CD4-positive, alpha-beta memory T cell (primary cell): ENCODE measurements around the gene LKAAEAR1. TPM values are rescaled to one million over a fixed set of nuclear protein-coding genes. Genes with fewer than 3 reads are reported as not detected.

Experiments
- CTCF ChIA-PET: fragments of 350-600 bp; sonication (Branson Sonifier 250); formaldehyde crosslinking; loops from one replicate; lab custom pipeline; 2021; ENCODE audit warnings: inconsistent platforms; ENCODE audit not compliant: partially characterized antibody; lab: Charles Lee
- POLR2A ChIA-PET: fragments of 350-600 bp; sonication (Branson Sonifier 250); formaldehyde crosslinking; loops from one replicate; lab custom pipeline; 2021; ENCODE audit not compliant: partially characterized antibody; lab: Charles Lee
- DNase-seq, 5 donors: peaks; one replicate each; pipeline versions ENCODE4 v3.0.0 to v3.0.0-alpha.2; 2020 to 2022; ENCODE audit warnings: mixed read lengths in 1 of 5
- H3K27ac ChIP-seq: one replicate; pipeline ENCODE4 v1.7.0; 2013; ENCODE audit warnings: low read depth, low read length
- H3K27me3 ChIP-seq: 2 replicates; pipeline ENCODE4 v1.7.0; 2013; ENCODE audit warnings: mild to moderate bottlenecking, low read length, moderate library complexity; ENCODE audit not compliant: insufficient read depth
- H3K36me3 ChIP-seq: 2 replicates; pipeline ENCODE4 v1.7.0; 2013; ENCODE audit warnings: mild to moderate bottlenecking, low read length, moderate library complexity; ENCODE audit not compliant: insufficient read depth
- H3K4me1 ChIP-seq: 2 replicates; pipeline ENCODE4 v1.7.0; 2013; ENCODE audit warnings: mild to moderate bottlenecking, low read length, moderate library complexity; ENCODE audit not compliant: insufficient read depth
- H3K4me3 ChIP-seq, 2 donors: one replicate each; pipeline ENCODE4 v1.7.0; 2013; ENCODE audit warnings: low read length in 2 of 2, mild to moderate bottlenecking in 1 of 2
- H3K9me3 ChIP-seq, 2 donors: one replicate each; pipeline ENCODE4 v1.7.0; 2013; ENCODE audit warnings: low read length in 2 of 2, control low read depth in 1 of 2; ENCODE audit not compliant: control insufficient read depth in 1 of 2
- H3K27ac Mint-ChIP-seq, 7 donors: one replicate each; pipeline ENCODE4 v1.8.0; 2020 to 2021; ENCODE audit warnings: mixed read lengths in 7 of 7, mild to moderate bottlenecking in 6 of 7, inconsistent platforms in 3 of 7, moderate library complexity in 3 of 7
- H3K27me3 Mint-ChIP-seq, 2 donors: one replicate each; pipeline ENCODE4 v1.8.0; 2020 to 2021; ENCODE audit warnings: mixed read lengths in 2 of 2
- H3K36me3 Mint-ChIP-seq, 2 donors: one replicate each; pipeline ENCODE4 v1.8.0; 2020 to 2021; ENCODE audit warnings: mixed read lengths in 2 of 2, inconsistent platforms in 1 of 2, mild to moderate bottlenecking in 1 of 2
- H3K4me1 Mint-ChIP-seq, 4 donors: one replicate each; pipeline ENCODE4 v1.8.0; 2020 to 2021; ENCODE audit warnings: mixed read lengths in 4 of 4, mild to moderate bottlenecking in 1 of 4
- H3K4me3 Mint-ChIP-seq, 8 donors: one replicate each; pipeline ENCODE4 v1.8.0; 2020 to 2021; ENCODE audit warnings: mixed read lengths in 8 of 8, mild to moderate bottlenecking in 7 of 8, moderate library complexity in 6 of 8, inconsistent platforms in 3 of 8
- H3K9me3 Mint-ChIP-seq, 8 donors: one replicate each; pipeline ENCODE4 v1.8.0; 2020 to 2021; ENCODE audit warnings: mixed read lengths in 8 of 8, mild to moderate bottlenecking in 5 of 8, inconsistent platforms in 3 of 8, moderate library complexity in 1 of 8
- intact Hi-C: fragments of 100-400 bp; cut with micrococcal nuclease; formaldehyde crosslinking; loops from one replicate; pipeline ENCODE4 v1.15.1; 2023
- polyA plus RNA-seq, 2 donors: library from polyadenylated mRNA; unstranded; fragments of 300-500 nt; fragmentation: Illumina TruSeq; gene quantifications; one replicate each; pipeline ENCODE4 v1.2.3, GENCODE V29; 2021
- total RNA-seq, 2 experiments: library from RNA; stranded (reverse); gene quantifications; one replicate each; pipeline ENCODE4 v1.2.3, GENCODE V29; 2021

Gene LKAAEAR1
- total and polyA plus RNA-seq, 4 experiments from 2014 or later, result 0.30 to 0.63 (median 0.39) TPM; not detected in 1

GRCh38 chr20:64058536-64058935 is 25.7 kb downstream of the LKAAEAR1 start:
- Mint-ChIP-seq H3K9me3 (no peaks in the 10 kb centered on the region), H3K4me1 (peaks cover 1 to 21% (median 10%) of the 10 kb centered on the region in 4 donors), H3K36me3 (no peaks in the 10 kb centered on the region), H3K27ac (no peak overlapping the region), H3K4me3 (peak overlapping the region in 1 of 8 donors; percentile 35), H3K27me3 (peaks cover 2 to 9% of the 10 kb centered on the region in 2 donors)
- no peak overlapping the region for H3K4me3 ChIP-seq
- H3K27ac ChIP-seq, result no peak overlapping the region
- intact Hi-C loops, result no loop called here
- no peaks in the 10 kb centered on the region for H3K36me3 ChIP-seq
- H3K27me3 ChIP-seq, result no peaks in the 10 kb centered on the region
- DNase-seq, result no peak
- no peaks in the 10 kb centered on the region for H3K9me3 ChIP-seq
- H3K4me1 ChIP-seq, result peaks cover 28% of the 10 kb centered on the region
- ChIA-PET POLR2A (interaction anchor here (1.1 to 1.4 kb wide), 2 partner anchors 19 to 26 kb away, joined by 3 read pairs; partner anchors contain the start of gene LKAAEAR1), CTCF (interaction anchor here (2.3 to 11.2 kb wide), 3 partner anchors 19 to 85 kb away, joined by 6 to 133 read pairs (median 47); partner anchors contain the start of genes C20orf204, PRPF6 and SAMD10)

DNA sequence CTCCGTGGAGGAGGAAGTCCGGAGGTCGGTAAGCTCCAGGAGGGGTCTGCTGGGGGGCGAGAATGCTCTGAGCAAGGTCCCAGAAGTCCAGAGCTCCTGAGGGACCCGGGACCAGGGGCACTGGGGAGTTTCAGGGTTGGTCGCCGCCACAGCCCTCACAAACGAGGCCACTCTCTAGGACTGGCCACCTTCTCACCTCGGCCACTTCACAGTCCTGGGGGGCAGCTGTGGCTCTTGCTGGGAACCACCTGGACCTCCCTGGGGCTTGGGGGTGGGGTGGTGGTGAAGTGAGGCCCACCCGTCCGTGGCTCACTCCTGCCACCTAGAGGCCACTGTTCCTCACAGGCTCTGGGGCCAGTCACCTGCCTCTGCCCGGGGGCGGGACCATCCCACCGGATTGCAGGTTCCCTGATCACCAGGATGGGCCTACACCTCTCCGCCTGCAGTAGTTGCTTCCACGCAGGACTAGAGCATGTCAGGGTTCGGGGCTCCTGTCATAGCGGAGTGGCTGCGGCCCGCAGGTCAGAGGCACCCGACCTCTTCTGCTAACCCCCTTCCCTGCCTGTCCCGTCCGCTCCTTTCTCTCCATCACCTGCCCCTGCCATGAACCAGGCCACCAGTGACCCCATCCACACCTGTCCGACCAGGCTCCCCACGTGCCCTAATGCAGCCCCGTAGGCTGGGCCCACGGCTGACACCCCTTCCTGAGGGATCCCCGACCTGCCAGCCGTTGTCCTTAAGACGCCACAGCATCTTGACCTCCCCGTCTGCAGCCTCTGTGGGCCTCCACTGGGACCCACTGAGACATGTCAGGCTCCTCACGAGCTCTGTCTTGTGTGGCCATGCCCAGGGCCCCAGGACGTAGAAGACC is 26.3 kb downstream of the LKAAEAR1 start:
- peak; percentile 62 to 72 (median 69) for DNase-seq
- peak overlapping the region in 7 of 8 donors; percentile 26 to 64 (median 49) for H3K4me3 Mint-ChIP-seq
- POLR2A ChIA-PET, result interaction anchor here (0.6 to 1.8 kb wide), 8 partner anchors 14 to 162 kb away, joined by 3 to 14 read pairs (median 4); partner anchors contain the start of genes LKAAEAR1, PRPF6 and SAMD10
- peaks cover 25% of the 10 kb centered on the region for H3K4me1 ChIP-seq
- H3K27me3 ChIP-seq, result no peaks in the 10 kb centered on the region
- H3K9me3 Mint-ChIP-seq, result no peaks in the 10 kb centered on the region
- H3K9me3 ChIP-seq, result no peaks in the 10 kb centered on the region
- peaks cover 3 to 20% (median 9%) of the 10 kb centered on the region in 4 donors for H3K4me1 Mint-ChIP-seq
- no peaks in the 10 kb centered on the region for H3K36me3 ChIP-seq
- no peak overlapping the region for H3K4me3 ChIP-seq
- no peak overlapping the region for H3K27ac ChIP-seq
- CTCF ChIA-PET, result interaction anchor here (0.7 to 11.2 kb wide), 11 partner anchors 9 to 193 kb away, joined by 3 to 133 read pairs (median 6); partner anchors contain the start of genes C20orf204, OPRL1, PRPF6 and RGS19
- peak overlapping the region in 1 of 7 donors; percentile 53 for H3K27ac Mint-ChIP-seq
- no peaks in the 10 kb centered on the region for H3K36me3 Mint-ChIP-seq
- H3K27me3 Mint-ChIP-seq, result peaks cover 6 to 14% of the 10 kb centered on the region in 2 donors
- intact Hi-C loops, result loop anchor here (1.0 kb wide), 1 partner anchor 19 kb away; no protein-coding TSS in a partner anchor

- H3K4me3 Mint-ChIP-seq, result peak overlapping the region in 6 of 8 donors; percentile 35 to 64 (median 53)
- intact Hi-C loops, result loop anchor here (1.0 kb wide), 1 partner anchor 18 kb away; no protein-coding TSS in a partner anchor
- ChIA-PET CTCF (interaction anchor here (0.7 to 11.2 kb wide), 11 partner anchors 10 to 193 kb away, joined by 3 to 133 read pairs (median 6); partner anchors contain the start of genes C20orf204, OPRL1, PRPF6 and RGS19), POLR2A (interaction anchor here (0.6 to 1.8 kb wide), 7 partner anchors 13 to 161 kb away, joined by 3 to 14 read pairs (median 4); partner anchors contain the start of genes PRPF6 and SAMD10)
- no peak overlapping the region for H3K4me3 ChIP-seq
- no peaks in the 10 kb centered on the region for H3K36me3 Mint-ChIP-seq
- no peaks in the 10 kb centered on the region for H3K36me3 ChIP-seq
- no peaks in the 10 kb centered on the region for H3K9me3 Mint-ChIP-seq
- H3K27me3 ChIP-seq, result no peaks in the 10 kb centered on the region
- DNase-seq, result no peak
- peaks cover 3 to 20% (median 9%) of the 10 kb centered on the region in 4 donors for H3K4me1 Mint-ChIP-seq
- peaks cover 6 to 17% of the 10 kb centered on the region in 2 donors for H3K27me3 Mint-ChIP-seq
- H3K27ac Mint-ChIP-seq, result no peak overlapping the region
- H3K4me1 ChIP-seq, result peaks cover 17% of the 10 kb centered on the region
- no peak overlapping the region for H3K27ac ChIP-seq
- H3K9me3 ChIP-seq, result no peaks in the 10 kb centered on the region
Measured at GRCh38 chr20:64056889-64057627, 27.1 kb downstream of the LKAAEAR1 start.

DNA sequence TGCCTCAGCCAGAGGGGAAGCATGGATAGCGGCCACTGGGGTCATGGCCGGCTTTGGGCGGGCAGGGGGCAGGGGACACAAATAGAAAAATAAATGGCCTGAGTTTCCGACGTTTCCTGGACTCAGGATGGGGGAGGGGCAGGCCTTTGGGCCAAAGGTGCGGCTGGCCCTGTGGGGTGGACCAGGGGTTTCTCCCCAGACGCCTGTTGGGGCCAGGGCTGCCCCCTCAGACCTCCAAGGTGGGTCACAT is 27.6 kb downstream of the LKAAEAR1 start:
- Mint-ChIP-seq H3K27ac (no peak overlapping the region), H3K9me3 (no peaks in the 10 kb centered on the region), H3K36me3 (no peaks in the 10 kb centered on the region), H3K4me1 (peaks cover 3 to 17% (median 9%) of the 10 kb centered on the region in 4 donors), H3K27me3 (peaks cover 11 to 20% of the 10 kb centered on the region in 2 donors), H3K4me3 (no peak overlapping the region)
- CTCF ChIA-PET, result interaction anchor here (1.2 to 11.2 kb wide), 2 partner anchors 10 to 17 kb away, joined by 4 to 133 read pairs; partner anchors contain the start of gene C20orf204
- intact Hi-C loops, result no loop called here
- no peaks in the 10 kb centered on the region for H3K27me3 ChIP-seq
- no peaks in the 10 kb centered on the region for H3K9me3 ChIP-seq
- DNase-seq, result no peak
- H3K4me1 ChIP-seq, result peaks cover 16% of the 10 kb centered on the region
- H3K4me3 ChIP-seq, result no peak overlapping the region
- H3K27ac ChIP-seq, result no peak overlapping the region
- H3K36me3 ChIP-seq, result no peaks in the 10 kb centered on the region
- POLR2A ChIA-PET, result interaction anchor here (1.4 to 1.8 kb wide), 3 partner anchors 18 to 77 kb away, joined by 4 to 14 read pairs (median 6); partner anchors contain the start of genes PRPF6 and SAMD10

DNA sequence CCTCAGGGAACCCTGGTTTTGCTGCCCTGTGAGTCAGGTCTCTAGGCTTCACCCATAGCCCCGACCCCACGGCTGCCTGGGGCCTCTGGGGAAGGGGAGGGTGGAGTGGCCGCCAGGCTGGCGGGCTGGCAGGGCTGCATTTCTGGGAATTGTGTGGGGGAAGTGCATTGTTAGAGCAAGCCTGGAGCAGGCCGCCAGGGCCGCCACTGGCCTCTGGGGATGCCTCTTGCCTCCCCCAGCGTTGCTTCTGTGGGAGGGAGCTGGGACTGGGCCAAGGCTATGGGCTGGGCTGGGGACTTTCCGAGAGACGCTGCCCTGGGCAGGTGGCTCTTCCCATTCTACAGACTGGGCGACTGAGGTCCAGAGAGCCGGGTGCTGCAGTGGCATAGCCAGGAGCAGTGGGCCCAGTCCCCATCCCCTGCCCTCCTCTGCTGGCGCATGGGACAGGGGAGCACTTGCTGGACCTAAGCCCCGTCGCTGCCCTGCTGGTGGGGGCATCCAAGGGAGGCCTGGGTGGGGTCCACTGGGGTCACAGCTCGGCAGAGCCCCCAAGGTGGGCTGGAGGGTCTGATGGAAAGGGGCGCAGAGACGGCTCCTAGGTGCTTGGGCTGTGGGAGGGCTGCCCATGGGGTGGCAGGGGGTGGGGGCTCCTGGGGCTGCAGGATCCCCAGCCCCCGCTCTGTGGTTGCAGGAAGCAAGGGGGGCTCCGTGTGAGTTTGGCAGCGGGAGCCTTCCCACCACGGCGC is 28.1 kb downstream of the LKAAEAR1 start:
- H3K27me3 ChIP-seq, result peaks cover 2% of the 10 kb centered on the region

GRCh38 chr20:64055396-64055892 is 28.8 kb downstream of the LKAAEAR1 start:
- Mint-ChIP-seq H3K9me3 (no peaks in the 10 kb centered on the region), H3K36me3 (no peaks in the 10 kb centered on the region), H3K4me1 (peaks cover 3 to 17% (median 9%) of the 10 kb centered on the region in 4 donors), H3K27ac (peak overlapping the region in 2 of 7 donors; percentile 54 to 63), H3K27me3 (peaks cover 14 to 20% of the 10 kb centered on the region in 2 donors), H3K4me3 (no peak overlapping the region)
- Histone ChIP-seq H3K27ac (no peak overlapping the region), H3K9me3 (no peaks in the 10 kb centered on the region), H3K4me1 (peaks cover 16% of the 10 kb centered on the region), H3K27me3 (peaks cover 8% of the 10 kb centered on the region), H3K4me3 (no peak overlapping the region), H3K36me3 (no peaks in the 10 kb centered on the region)
- DNase-seq, result no peak
- intact Hi-C loops, result no loop called here
- ChIA-PET CTCF (interaction anchor here (1.1 to 11.2 kb wide), 3 partner anchors 16 to 59 kb away, joined by 3 to 133 read pairs (median 4); partner anchors contain the start of gene C20orf204), POLR2A (interaction anchor here (3.5 kb wide), 1 partner anchor 16 kb away, joined by 15 read pairs; no protein-coding TSS in a partner anchor)

More for the DNA sequence above, 28.1 kb downstream of the LKAAEAR1 start:
- Mint-ChIP-seq H3K27me3 (peaks cover 11 to 20% of the 10 kb centered on the region in 2 donors), H3K4me3 (no peak overlapping the region), H3K27ac (no peak overlapping the region), H3K4me1 (peaks cover 3 to 17% (median 9%) of the 10 kb centered on the region in 4 donors), H3K36me3 (no peaks in the 10 kb centered on the region), H3K9me3 (no peaks in the 10 kb centered on the region)
- intact Hi-C loops, result no loop called here
- DNase-seq, result no peak
- Histone ChIP-seq H3K4me1 (peaks cover 16% of the 10 kb centered on the region), H3K27ac (no peak overlapping the region), H3K4me3 (no peak overlapping the region), H3K9me3 (no peaks in the 10 kb centered on the region), H3K36me3 (no peaks in the 10 kb centered on the region)
- POLR2A ChIA-PET, result interaction anchor here (1.4 to 1.8 kb wide), 3 partner anchors 17 to 76 kb away, joined by 4 to 14 read pairs (median 6); partner anchors contain the start of genes PRPF6 and SAMD10
- CTCF ChIA-PET, result interaction anchor here (1.2 to 11.2 kb wide), 2 partner anchors 11 to 16 kb away, joined by 4 to 133 read pairs; partner anchors contain the start of gene C20orf204
